ENCODE data around the gene ITGB8. TPM values are rescaled to one million over a fixed set of nuclear protein-coding genes. Genes with fewer than 3 reads are reported as not detected.

Gene ITGB8
- total RNA-seq, 6 donors from 2014 or later = 5.2 to 30.5 (median 9.8) TPM

GRCh38 chr7:20431146-20431545, 100.4 kb downstream of the ITGB8 start:
- ATAC-seq (ENCODE audit: low FRiP score in 2 of 2) = no peak
- H3K4me3 ChIP-seq = no peak overlapping the region
- DNase-seq = no peak
- peaks cover 0 to 7% (median 0%) of the 10 kb centered on the region in 4 donors for H3K4me1 ChIP-seq
- TF ChIP-seq CTCF (IDR thresholded peaks at IDR 0.05) (no peak), POLR2AphosphoS5 (IDR thresholded peaks at IDR 0.05) (no peak), EP300 (IDR thresholded peaks at IDR 0.05) (no peak), POLR2A (IDR thresholded peaks at IDR 0.05) (no peak)
- H3K36me3 ChIP-seq = no peaks in the 10 kb centered on the region
- H3K27me3 ChIP-seq = no peaks in the 10 kb centered on the region
- no peaks in the 10 kb centered on the region for H3K9me3 ChIP-seq
- H3K27ac ChIP-seq = no peak overlapping the region
- WGBS, 2 donors = 68 to 79% methylated on average over 2 of the region's 2 CpGs

- no peak for DNase-seq
- no peak overlapping the region for H3K27ac ChIP-seq
- no peaks in the 10 kb centered on the region for H3K9me3 ChIP-seq
- ATAC-seq (ENCODE audit: low FRiP score in 2 of 2) = no peak
- no peak for TF ChIP-seq POLR2AphosphoS5 (IDR thresholded peaks at IDR 0.05)
- peaks cover 0 to 7% (median 0%) of the 10 kb centered on the region in 4 donors for H3K4me1 ChIP-seq
- H3K4me3 ChIP-seq = no peak overlapping the region
- H3K27me3 ChIP-seq = no peaks in the 10 kb centered on the region
- 85 to 87% methylated on average over 4 of the region's 4 CpGs for WGBS, 2 donors
- H3K36me3 ChIP-seq = no peaks in the 10 kb centered on the region
These were observed 101.4 kb downstream of the ITGB8 start for GRCh38 chr7:20432071-20432470.

GRCh38 chr7:20435305-20435704, 104.6 kb downstream of the ITGB8 start:
- H3K27me3 ChIP-seq = no peaks in the 10 kb centered on the region
- no peaks in the 10 kb centered on the region for H3K9me3 ChIP-seq
- peak in 1 of 2 donors; percentile 31 for DNase-seq
- TF ChIP-seq EP300 (IDR thresholded peaks at IDR 0.05) = no peak
- TF ChIP-seq POLR2AphosphoS5 (IDR thresholded peaks at IDR 0.05) = no peak
- TF ChIP-seq POLR2A (IDR thresholded peaks at IDR 0.05) = no peak
- no peak for TF ChIP-seq CTCF (IDR thresholded peaks at IDR 0.05)
- H3K4me3 ChIP-seq = no peak overlapping the region
- peaks cover 0 to 7% (median 0%) of the 10 kb centered on the region in 4 donors for H3K4me1 ChIP-seq
- 55 to 67% methylated on average over 3 of the region's 3 CpGs for WGBS, 2 donors
- H3K36me3 ChIP-seq = no peaks in the 10 kb centered on the region
- no peak overlapping the region for H3K27ac ChIP-seq
- ATAC-seq (ENCODE audit: low FRiP score in 2 of 2) = peak in 1 of 2 donors; percentile 66

GRCh38 chr7:20438248-20438647, 107.5 kb downstream of the ITGB8 start:
- no peak for ATAC-seq (ENCODE audit: low FRiP score in 2 of 2)
- no peak for TF ChIP-seq POLR2A (IDR thresholded peaks at IDR 0.05)
- TF ChIP-seq POLR2AphosphoS5 (IDR thresholded peaks at IDR 0.05) = no peak
- TF ChIP-seq EP300 (IDR thresholded peaks at IDR 0.05) = no peak
- no peak for TF ChIP-seq CTCF (IDR thresholded peaks at IDR 0.05)
- Histone ChIP-seq H3K4me3 (no peak overlapping the region), H3K27ac (no peak overlapping the region), H3K4me1 (peaks cover 0 to 7% (median 0%) of the 10 kb centered on the region in 4 donors), H3K27me3 (no peaks in the 10 kb centered on the region), H3K9me3 (no peaks in the 10 kb centered on the region), H3K36me3 (no peaks in the 10 kb centered on the region)
- DNase-seq = no peak

GRCh38 chr7:20438694-20439376, 108.1 kb downstream of the ITGB8 start:
- Histone ChIP-seq H3K9me3 (no peaks in the 10 kb centered on the region), H3K27ac (no peak overlapping the region), H3K4me1 (peaks cover 0 to 7% (median 0%) of the 10 kb centered on the region in 4 donors), H3K36me3 (no peaks in the 10 kb centered on the region), H3K27me3 (no peaks in the 10 kb centered on the region), H3K4me3 (no peak overlapping the region)
- no peak for DNase-seq
- ATAC-seq (ENCODE audit: low FRiP score in 2 of 2) = peak in 1 of 2 donors; percentile 28
- WGBS, 2 donors = 54 to 56% methylated on average over 7 of the region's 7 CpGs
- TF ChIP-seq POLR2A (IDR thresholded peaks at IDR 0.05) (no peak), CTCF (IDR thresholded peaks at IDR 0.05) (no peak)

All from upper lobe of left lung (tissue), 6 donors.